SK-N-SH treated with all-trans-retinoic acid at 6 μM for 48 hours (cell line): Measurements from ENCODE around the gene ZNF680.
A peak's percentile ranks its signal among the peaks of the same experiment; 100 is the strongest.
"Not testable (repeated sequence)": the region's sequence is repeated elsewhere in the genome, so short reads cannot be mapped to it uniquely, and the experiment has no call there.

Experiments
- ATAC-seq: fragments of 200-7000 bp; cut with Tn5 transposase; 3 replicates; pipeline ENCODE4 v1.9.1; 2020; ENCODE audit warnings: mild to moderate bottlenecking, moderate library complexity
- BACH2 ChIP-seq: fragments of 250-450 bp; sonication (Bioruptor Pico); IDR thresholded peaks from 2 replicates; pipeline ENCODE4 v1.9.0; 2021; ENCODE audit warnings: mild to moderate bottlenecking, borderline replicate concordance
- ESRRG ChIP-seq: fragments of 250-450 bp; sonication (Bioruptor Pico); IDR thresholded peaks from 2 replicates; pipeline ENCODE4 v1.6.1; 2021; ENCODE audit warnings: mild to moderate bottlenecking
- GLIS3 ChIP-seq: fragments of 250-450 bp; sonication (Bioruptor Pico); IDR thresholded peaks from 2 replicates; pipeline ENCODE4 v1.5.0; 2020; ENCODE audit warnings: mild to moderate bottlenecking, moderate library complexity
- ISL1 ChIP-seq: fragments of 250-450 bp; sonication (Bioruptor Pico); IDR thresholded peaks from 2 replicates; pipeline ENCODE4 v2.1.2; 2022; ENCODE audit warnings: mild to moderate bottlenecking, moderate library complexity
- OSR1 ChIP-seq: fragments of 250-450 bp; sonication (Bioruptor Pico); IDR thresholded peaks from 2 replicates; pipeline ENCODE4 v1.8.0; 2022; ENCODE audit warnings: moderate library complexity, mild to moderate bottlenecking, inconsistent platforms
- PPARA ChIP-seq: fragments of 250-450 bp; sonication (Bioruptor Pico); IDR thresholded peaks from 2 replicates; pipeline ENCODE4 v1.5.0; 2020; ENCODE audit warnings: mild to moderate bottlenecking, borderline replicate concordance
- RARB ChIP-seq: fragments of 250-450 bp; sonication (Bioruptor Pico); IDR thresholded peaks from 2 replicates; pipeline ENCODE4 v1.8.0; 2021; ENCODE audit warnings: mild to moderate bottlenecking, moderate library complexity
- SNAI2 ChIP-seq: fragments of 250-450 bp; sonication (Bioruptor Pico); IDR thresholded peaks from 2 replicates; pipeline ENCODE4 v1.5.0; 2020; ENCODE audit warnings: mild to moderate bottlenecking, moderate library complexity
- TCF4 ChIP-seq: fragments of 250-450 bp; sonication (Bioruptor Pico); IDR thresholded peaks from 2 replicates; pipeline ENCODE4 v1.8.0; 2021; ENCODE audit warnings: mild to moderate bottlenecking, moderate library complexity, borderline replicate concordance
- TOX ChIP-seq: fragments of 250-450 bp; sonication (Bioruptor Pico); IDR thresholded peaks from 2 replicates; pipeline ENCODE4 v1.8.0; 2021; ENCODE audit warnings: mild to moderate bottlenecking, moderate library complexity, borderline replicate concordance
- ZFP3 ChIP-seq: fragments of 250-450 bp; sonication (Bioruptor Pico); IDR thresholded peaks from 2 replicates; pipeline ENCODE4 v1.5.0; 2020; ENCODE audit warnings: mild to moderate bottlenecking, moderate library complexity
- ZFP30 ChIP-seq: fragments of 450-650 bp; formaldehyde crosslinking; IDR thresholded peaks from 2 replicates; pipeline ENCODE4 v1.5.0; 2022; ENCODE audit warnings: mild to moderate bottlenecking, moderate library complexity
- ZNF565 ChIP-seq: fragments of 450-650 bp; formaldehyde crosslinking; conservative IDR thresholded peaks from 2 replicates; pipeline ENCODE4 v1.5.0; 2020; ENCODE audit warnings: low read depth, mild to moderate bottlenecking, moderate library complexity
- ZNF70 ChIP-seq: fragments of 450-650 bp; formaldehyde crosslinking; IDR thresholded peaks from 2 replicates; pipeline ENCODE4 v1.5.0; 2020; ENCODE audit warnings: mild to moderate bottlenecking, moderate library complexity
- ZNF8 ChIP-seq: fragments of 450-650 bp; formaldehyde crosslinking; IDR thresholded peaks from 2 replicates; pipeline ENCODE4 v1.5.0; 2020; ENCODE audit warnings: mild to moderate bottlenecking, moderate library complexity
- TF ChIP-seq, protein P1 (sequence below): fragments of 250-450 bp; sonication (Bioruptor Pico); IDR thresholded peaks from 2 replicates; pipeline ENCODE4 v1.5.1; 2021; ENCODE audit warnings: mild to moderate bottlenecking, moderate library complexity
- TF ChIP-seq, protein P2 (sequence below): fragments of 250-450 bp; sonication (Bioruptor Pico); IDR thresholded peaks from 2 replicates; pipeline ENCODE4 v1.8.0; 2021; ENCODE audit warnings: low read depth, mild to moderate bottlenecking, moderate library complexity, borderline replicate concordance
- TF ChIP-seq, protein P3 (sequence below): fragments of 250-450 bp; sonication (Bioruptor Pico); IDR thresholded peaks from 2 replicates; pipeline ENCODE4 v1.5.0; 2020; ENCODE audit warnings: mild to moderate bottlenecking, moderate library complexity
- TF ChIP-seq, protein P4 (sequence below): fragments of 250-450 bp; sonication (Bioruptor Pico); IDR thresholded peaks from 2 replicates; pipeline ENCODE4 v1.8.0; 2020; ENCODE audit warnings: mild to moderate bottlenecking, moderate library complexity, borderline replicate concordance

Gene ZNF680

DNA sequence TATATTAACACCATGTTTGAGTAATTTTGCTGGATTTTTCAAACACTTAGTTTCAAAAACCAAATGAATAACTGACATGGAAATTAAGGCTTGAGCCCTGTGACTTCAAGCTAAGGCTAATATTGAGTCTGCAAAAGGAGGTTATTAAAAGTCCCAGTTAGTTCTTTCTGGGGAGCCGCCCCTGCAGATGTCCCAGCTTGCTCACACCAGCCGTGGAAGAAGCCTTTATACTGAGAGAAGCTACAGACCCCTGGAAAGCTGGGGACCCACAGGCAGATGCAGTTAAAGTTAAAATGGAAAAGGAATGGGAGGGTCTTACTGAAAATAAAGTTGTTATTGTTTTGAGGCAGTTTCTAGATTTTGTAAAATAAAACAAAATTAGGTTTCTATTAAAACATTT is 18.5 kb upstream of the ZNF680 start:
- TF ChIP-seq TOX (CRISPR knock-in tag) (no peak), ESRRG (CRISPR knock-in tag) (no peak), TCF4 (CRISPR knock-in tag) (no peak), ISL1 (no peak), ZNF8 (no peak), PPARA (CRISPR knock-in tag) (no peak), RARB (no peak), SNAI2 (CRISPR knock-in tag) (no peak), GLIS3 (CRISPR knock-in tag) (no peak)
- TF ChIP-seq, protein P1, sequence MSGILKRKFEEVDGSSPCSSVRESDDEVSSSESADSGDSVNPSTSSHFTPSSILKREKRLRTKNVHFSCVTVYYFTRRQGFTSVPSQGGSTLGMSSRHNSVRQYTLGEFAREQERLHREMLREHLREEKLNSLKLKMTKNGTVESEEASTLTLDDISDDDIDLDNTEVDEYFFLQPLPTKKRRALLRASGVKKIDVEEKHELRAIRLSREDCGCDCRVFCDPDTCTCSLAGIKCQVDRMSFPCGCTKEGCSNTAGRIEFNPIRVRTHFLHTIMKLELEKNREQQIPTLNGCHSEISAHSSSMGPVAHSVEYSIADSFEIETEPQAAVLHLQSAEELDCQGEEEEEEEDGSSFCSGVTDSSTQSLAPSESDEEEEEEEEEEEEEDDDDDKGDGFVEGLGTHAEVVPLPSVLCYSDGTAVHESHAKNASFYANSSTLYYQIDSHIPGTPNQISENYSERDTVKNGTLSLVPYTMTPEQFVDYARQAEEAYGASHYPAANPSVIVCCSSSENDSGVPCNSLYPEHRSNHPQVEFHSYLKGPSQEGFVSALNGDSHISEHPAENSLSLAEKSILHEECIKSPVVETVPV (CRISPR knock-in tag), result no peak
- ATAC-seq, result no peak

DNA sequence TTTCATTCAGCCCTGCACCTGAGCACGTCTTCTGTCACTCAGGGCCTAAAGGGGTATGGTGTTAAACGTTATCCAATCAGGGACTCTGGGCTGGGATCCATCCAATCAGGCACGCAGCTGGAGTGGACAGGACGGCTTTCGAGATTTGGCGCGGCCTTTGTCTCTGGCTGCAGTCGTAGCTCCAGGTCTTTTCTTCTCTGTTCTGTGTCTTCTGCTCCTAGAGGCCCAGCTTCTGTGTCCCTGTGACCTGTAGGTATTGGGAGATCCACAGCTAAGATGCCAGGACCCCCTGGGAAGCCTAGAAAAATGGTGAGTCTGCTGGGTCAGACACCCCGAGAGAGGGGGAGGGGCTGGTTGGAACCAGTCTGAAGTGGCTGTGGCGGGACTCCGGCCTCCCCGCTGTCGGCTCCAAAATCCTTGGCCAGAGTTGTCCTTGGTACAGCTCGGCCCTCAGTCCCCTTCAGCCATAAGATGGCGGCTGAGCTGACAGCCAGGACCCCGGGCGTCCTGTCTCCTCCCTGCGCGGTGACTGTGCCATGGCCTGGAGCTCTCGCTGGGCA is 11.7 kb upstream of the ZNF680 start:
- TF ChIP-seq ZNF565 (CRISPR knock-in tag), result no peak
- 0 out of 2 replicates have a peak, but pooled peaks have one; percentile 64 for TF ChIP-seq ZFP3 (CRISPR knock-in tag)
- TF ChIP-seq, all 23 proteins: peak for 1
- ATAC-seq, result peak; percentile 99

DNA sequence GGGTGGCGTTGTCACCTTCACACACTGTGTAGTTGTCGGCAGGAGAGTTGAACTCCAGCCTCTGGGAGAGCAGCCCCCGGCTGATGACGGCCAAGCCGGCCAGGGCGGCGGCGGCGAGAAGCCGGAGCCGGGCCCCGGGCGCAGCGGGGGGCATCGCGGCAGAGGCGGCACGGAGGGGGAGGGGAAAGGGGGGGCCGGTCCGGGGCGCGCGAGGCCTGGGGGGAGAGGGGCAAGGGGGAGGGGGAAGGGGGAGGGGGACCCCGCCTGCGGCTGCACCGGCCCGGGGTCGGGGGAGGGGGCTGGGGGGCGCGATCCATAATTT is 7.4 kb upstream of the ZNF680 start:
- ATAC-seq, result not testable (repeated sequence)

DNA sequence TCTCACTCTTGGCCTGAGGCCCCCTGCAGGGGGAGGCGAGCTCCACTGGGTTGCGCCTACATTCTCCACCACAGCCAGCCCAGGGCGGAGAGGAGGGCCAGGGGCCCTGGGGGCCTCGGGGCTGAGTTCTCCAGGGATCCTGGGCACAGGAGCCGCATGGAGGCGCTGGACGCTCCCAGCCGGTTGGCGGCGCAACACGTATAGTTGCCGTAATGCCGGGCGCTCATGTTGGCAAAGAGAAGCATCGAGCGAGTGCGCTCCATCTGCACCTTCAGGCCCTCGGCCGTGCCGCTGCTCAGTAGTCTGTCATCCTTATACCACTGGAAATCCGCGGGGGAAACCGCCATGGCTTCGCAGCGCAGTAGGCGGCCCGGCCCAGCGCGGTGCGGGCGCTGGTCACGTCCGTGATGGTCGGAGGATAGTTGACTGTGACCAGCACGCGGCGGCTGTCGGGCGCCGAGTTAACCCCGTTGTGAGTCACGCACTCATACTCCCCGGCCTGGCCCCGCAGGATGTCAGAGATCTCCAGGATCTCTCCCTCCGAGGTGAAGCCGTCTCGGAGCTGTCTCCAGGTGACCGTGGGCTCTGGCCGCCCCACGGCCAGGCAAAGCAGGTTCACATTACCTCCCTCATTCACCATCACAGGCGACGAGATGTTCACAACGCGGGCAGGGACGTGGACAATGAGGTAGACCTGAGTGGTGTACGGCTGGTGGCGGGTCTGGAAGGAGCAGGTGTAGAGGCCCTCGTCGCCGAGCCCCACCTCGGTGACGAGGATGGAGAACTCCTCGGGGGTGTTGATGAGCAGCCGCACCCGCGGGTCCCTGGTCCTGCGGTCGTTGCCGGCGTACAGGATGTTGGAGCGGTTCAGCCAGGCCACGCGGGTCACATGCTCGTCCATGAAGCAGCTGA is 6.8 kb upstream of the ZNF680 start:
- not testable (repeated sequence) for ATAC-seq

DNA sequence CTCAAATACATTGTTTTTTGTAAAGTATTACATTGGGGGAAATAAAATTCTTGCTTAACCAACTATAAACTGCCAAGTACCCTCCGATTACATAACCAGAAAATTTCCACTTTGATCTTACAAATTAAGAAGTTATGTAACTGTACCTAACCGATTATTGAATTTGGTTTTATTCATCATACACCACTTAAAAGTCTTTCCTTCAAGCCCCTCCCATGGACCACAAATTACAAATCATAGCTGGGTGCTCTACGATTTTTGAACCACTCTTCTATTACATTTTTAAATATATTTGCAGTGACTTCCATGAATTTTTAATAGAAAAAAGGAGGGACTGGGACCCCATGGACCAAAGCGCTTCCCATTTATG is 630 bp downstream of the ZNF680 start:
- TF ChIP-seq TOX (CRISPR knock-in tag) (no peak), OSR1 (no peak), ZNF8 (no peak)
- TF ChIP-seq, protein P2, sequence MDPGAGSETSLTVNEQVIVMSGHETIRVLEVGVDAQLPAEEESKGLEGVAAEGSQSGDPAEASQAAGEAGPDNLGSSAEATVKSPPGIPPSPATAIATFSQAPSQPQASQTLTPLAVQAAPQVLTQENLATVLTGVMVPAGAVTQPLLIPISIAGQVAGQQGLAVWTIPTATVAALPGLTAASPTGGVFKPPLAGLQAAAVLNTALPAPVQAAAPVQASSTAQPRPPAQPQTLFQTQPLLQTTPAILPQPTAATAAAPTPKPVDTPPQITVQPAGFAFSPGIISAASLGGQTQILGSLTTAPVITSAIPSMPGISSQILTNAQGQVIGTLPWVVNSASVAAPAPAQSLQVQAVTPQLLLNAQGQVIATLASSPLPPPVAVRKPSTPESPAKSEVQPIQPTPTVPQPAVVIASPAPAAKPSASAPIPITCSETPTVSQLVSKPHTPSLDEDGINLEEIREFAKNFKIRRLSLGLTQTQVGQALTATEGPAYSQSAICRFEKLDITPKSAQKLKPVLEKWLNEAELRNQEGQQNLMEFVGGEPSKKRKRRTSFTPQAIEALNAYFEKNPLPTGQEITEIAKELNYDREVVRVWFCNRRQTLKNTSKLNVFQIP (CRISPR knock-in tag), result no peak
- ATAC-seq, result peak; percentile 2

DNA sequence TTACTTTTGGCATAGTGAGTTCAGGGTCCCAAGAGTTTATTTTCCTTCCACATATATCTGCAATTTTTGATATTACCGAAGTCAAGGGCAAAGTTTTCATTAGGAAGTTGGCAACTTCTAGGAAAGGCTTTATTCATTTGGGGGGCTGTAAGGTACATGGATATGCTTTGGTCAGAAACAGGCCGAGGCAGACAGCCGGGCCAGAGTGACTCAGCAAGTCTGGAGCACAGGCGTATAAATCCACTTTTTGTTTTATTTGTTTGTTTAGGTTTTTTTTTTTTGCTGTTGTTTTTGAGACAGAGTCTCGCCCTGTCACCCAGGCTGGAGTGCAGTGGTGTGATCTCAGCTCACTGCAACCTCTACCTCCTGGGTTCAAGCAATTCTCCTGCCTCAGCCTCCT is 3.7 kb downstream of the ZNF680 start:
- no peak for ATAC-seq
- no peak for TF ChIP-seq ZNF8
- TF ChIP-seq, protein P3, sequence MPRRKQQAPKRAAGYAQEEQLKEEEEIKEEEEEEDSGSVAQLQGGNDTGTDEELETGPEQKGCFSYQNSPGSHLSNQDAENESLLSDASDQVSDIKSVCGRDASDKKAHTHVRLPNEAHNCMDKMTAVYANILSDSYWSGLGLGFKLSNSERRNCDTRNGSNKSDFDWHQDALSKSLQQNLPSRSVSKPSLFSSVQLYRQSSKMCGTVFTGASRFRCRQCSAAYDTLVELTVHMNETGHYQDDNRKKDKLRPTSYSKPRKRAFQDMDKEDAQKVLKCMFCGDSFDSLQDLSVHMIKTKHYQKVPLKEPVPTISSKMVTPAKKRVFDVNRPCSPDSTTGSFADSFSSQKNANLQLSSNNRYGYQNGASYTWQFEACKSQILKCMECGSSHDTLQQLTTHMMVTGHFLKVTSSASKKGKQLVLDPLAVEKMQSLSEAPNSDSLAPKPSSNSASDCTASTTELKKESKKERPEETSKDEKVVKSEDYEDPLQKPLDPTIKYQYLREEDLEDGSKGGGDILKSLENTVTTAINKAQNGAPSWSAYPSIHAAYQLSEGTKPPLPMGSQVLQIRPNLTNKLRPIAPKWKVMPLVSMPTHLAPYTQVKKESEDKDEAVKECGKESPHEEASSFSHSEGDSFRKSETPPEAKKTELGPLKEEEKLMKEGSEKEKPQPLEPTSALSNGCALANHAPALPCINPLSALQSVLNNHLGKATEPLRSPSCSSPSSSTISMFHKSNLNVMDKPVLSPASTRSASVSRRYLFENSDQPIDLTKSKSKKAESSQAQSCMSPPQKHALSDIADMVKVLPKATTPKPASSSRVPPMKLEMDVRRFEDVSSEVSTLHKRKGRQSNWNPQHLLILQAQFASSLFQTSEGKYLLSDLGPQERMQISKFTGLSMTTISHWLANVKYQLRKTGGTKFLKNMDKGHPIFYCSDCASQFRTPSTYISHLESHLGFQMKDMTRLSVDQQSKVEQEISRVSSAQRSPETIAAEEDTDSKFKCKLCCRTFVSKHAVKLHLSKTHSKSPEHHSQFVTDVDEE (CRISPR knock-in tag), result no peak
- TF ChIP-seq ZNF70 (CRISPR knock-in tag), result no peak
- TF ChIP-seq ESRRG (CRISPR knock-in tag), result no peak
- TF ChIP-seq, protein P4, sequence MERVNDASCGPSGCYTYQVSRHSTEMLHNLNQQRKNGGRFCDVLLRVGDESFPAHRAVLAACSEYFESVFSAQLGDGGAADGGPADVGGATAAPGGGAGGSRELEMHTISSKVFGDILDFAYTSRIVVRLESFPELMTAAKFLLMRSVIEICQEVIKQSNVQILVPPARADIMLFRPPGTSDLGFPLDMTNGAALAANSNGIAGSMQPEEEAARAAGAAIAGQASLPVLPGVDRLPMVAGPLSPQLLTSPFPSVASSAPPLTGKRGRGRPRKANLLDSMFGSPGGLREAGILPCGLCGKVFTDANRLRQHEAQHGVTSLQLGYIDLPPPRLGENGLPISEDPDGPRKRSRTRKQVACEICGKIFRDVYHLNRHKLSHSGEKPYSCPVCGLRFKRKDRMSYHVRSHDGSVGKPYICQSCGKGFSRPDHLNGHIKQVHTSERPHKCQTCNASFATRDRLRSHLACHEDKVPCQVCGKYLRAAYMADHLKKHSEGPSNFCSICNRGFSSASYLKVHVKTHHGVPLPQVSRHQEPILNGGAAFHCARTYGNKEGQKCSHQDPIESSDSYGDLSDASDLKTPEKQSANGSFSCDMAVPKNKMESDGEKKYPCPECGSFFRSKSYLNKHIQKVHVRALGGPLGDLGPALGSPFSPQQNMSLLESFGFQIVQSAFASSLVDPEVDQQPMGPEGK (CRISPR knock-in tag), result no peak
- no peak for TF ChIP-seq ZFP3 (CRISPR knock-in tag)
- TF ChIP-seq ZFP30 (CRISPR knock-in tag), result no peak
- no peak for TF ChIP-seq SNAI2 (CRISPR knock-in tag)
- TF ChIP-seq ISL1, result no peak
- no peak for TF ChIP-seq BACH2 (CRISPR knock-in tag)
- TF ChIP-seq, all 23 proteins: peak for 0
